Measurements from ENCODE around the gene GLTP. TPM values are rescaled to one million over a fixed set of nuclear protein-coding genes. Genes with fewer than 3 reads are reported as not detected.
A peak's percentile ranks its signal among the peaks of the same experiment; 100 is the strongest.

Gene GLTP
- total and polyA plus RNA-seq, 7 experiments from 2014 or later, result 19.2 to 36.2 (median 22.3) TPM

DNA sequence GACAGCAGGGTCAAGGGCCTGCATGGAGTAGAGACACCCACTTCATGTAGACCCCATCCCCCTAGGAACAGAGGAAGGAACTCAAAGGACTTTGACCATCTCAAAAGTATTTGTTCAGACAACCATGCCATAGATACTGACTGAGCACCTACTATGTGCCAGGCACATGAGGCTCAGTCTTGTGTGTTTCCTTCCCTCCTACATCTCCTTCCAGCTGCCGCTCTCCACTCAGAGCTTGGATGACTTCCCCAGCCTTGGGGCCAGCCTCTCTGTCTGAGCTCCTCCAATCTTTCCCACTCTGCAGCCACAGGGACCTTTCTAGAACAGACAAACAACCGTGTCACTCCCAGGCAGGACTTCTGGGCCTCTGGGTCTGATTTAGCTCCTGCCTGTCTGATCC is 49.6 kb downstream of the GLTP start:
- ChIA-PET CTCF (interaction anchor here (0.5 to 1.5 kb wide), 2 partner anchors 22 to 58 kb away, joined by 3 read pairs; no protein-coding TSS in a partner anchor), POLR2A (no interaction called here)
- Mint-ChIP-seq H3K4me1 (peaks cover 3 to 6% (median 4%) of the 10 kb centered on the region in 7 donors), H3K27ac (no peak overlapping the region), H3K9me3 (no peaks in the 10 kb centered on the region), H3K36me3 (peaks cover 0 to 4% (median 0%) of the 10 kb centered on the region in 5 donors), H3K4me3 (no peak overlapping the region), H3K27me3 (peaks cover 25 to 49% (median 30%) of the 10 kb centered on the region in 5 donors)
- Histone ChIP-seq H3K4me3 (ENCODE audit: low read length) (no peak overlapping the region), H3K27ac (ENCODE audit: low read depth, low read length) (no peak overlapping the region), H3K27me3 (ENCODE audit: control insufficient read depth in 2 of 2, insufficient read depth in 2 of 2, low read length in 2 of 2) (peaks cover 0 to 4% of the 10 kb centered on the region in 2 donors), H3K9me3 (ENCODE audit: control insufficient read depth in 2 of 3, low read length in 3 of 3) (no peaks in the 10 kb centered on the region), H3K4me1 (ENCODE audit: control insufficient read depth in 2 of 2, insufficient read depth in 2 of 2, low read length in 2 of 2) (no peaks in the 10 kb centered on the region), H3K36me3 (ENCODE audit: control insufficient read depth in 2 of 3, insufficient read depth in 3 of 3, low read length in 3 of 3) (no peaks in the 10 kb centered on the region)
- intact Hi-C loops (cut with micrococcal nuclease), result no loop called here
- no peak for DNase-seq
- ATAC-seq, result no peak

- ChIA-PET POLR2A (no interaction called here), CTCF (interaction anchor here (0.5 to 1.5 kb wide), 2 partner anchors 23 to 58 kb away, joined by 3 read pairs; no protein-coding TSS in a partner anchor)
- intact Hi-C loops (cut with micrococcal nuclease), result no loop called here
- no peak overlapping the region for H3K27ac ChIP-seq (ENCODE audit: low read depth, low read length)
- ATAC-seq (no peak), DNase-seq (no peak)
- H3K9me3 ChIP-seq (ENCODE audit: control insufficient read depth in 2 of 3, low read length in 3 of 3), result no peaks in the 10 kb centered on the region
- no peaks in the 10 kb centered on the region for H3K36me3 ChIP-seq (ENCODE audit: control insufficient read depth in 2 of 3, insufficient read depth in 3 of 3, low read length in 3 of 3)
- H3K4me3 ChIP-seq (ENCODE audit: low read length), result no peak overlapping the region
- peaks cover 25 to 48% (median 30%) of the 10 kb centered on the region in 5 donors for H3K27me3 Mint-ChIP-seq
- H3K27ac Mint-ChIP-seq, result no peak overlapping the region
- H3K36me3 Mint-ChIP-seq, result peaks cover 0 to 4% (median 0%) of the 10 kb centered on the region in 5 donors
- no peaks in the 10 kb centered on the region for H3K9me3 Mint-ChIP-seq
- H3K4me1 Mint-ChIP-seq, result peaks cover 3 to 6% (median 4%) of the 10 kb centered on the region in 7 donors
- no peaks in the 10 kb centered on the region for H3K4me1 ChIP-seq (ENCODE audit: control insufficient read depth in 2 of 2, insufficient read depth in 2 of 2, low read length in 2 of 2)
- H3K27me3 ChIP-seq (ENCODE audit: control insufficient read depth in 2 of 2, insufficient read depth in 2 of 2, low read length in 2 of 2), result peaks cover 0 to 4% of the 10 kb centered on the region in 2 donors
- H3K4me3 Mint-ChIP-seq, result no peak overlapping the region
Measured at GRCh38 chr12:109830267-109830666, 50.1 kb downstream of the GLTP start.

GRCh38 chr12:109829667-109830066 is 50.7 kb downstream of the GLTP start:
- Mint-ChIP-seq H3K4me3 (no peak overlapping the region), H3K9me3 (no peaks in the 10 kb centered on the region), H3K36me3 (peaks cover 0 to 4% (median 0%) of the 10 kb centered on the region in 5 donors), H3K4me1 (peaks cover 3 to 5% (median 4%) of the 10 kb centered on the region in 7 donors), H3K27ac (no peak overlapping the region), H3K27me3 (peaks cover 24 to 42% (median 27%) of the 10 kb centered on the region in 5 donors)
- Histone ChIP-seq H3K4me1 (ENCODE audit: control insufficient read depth in 2 of 2, insufficient read depth in 2 of 2, low read length in 2 of 2) (no peaks in the 10 kb centered on the region), H3K27ac (ENCODE audit: low read depth, low read length) (no peak overlapping the region), H3K4me3 (ENCODE audit: low read length) (no peak overlapping the region), H3K36me3 (ENCODE audit: control insufficient read depth in 2 of 3, insufficient read depth in 3 of 3, low read length in 3 of 3) (no peaks in the 10 kb centered on the region), H3K9me3 (ENCODE audit: control insufficient read depth in 2 of 3, low read length in 3 of 3) (no peaks in the 10 kb centered on the region), H3K27me3 (ENCODE audit: control insufficient read depth in 2 of 2, insufficient read depth in 2 of 2, low read length in 2 of 2) (peaks cover 0 to 4% of the 10 kb centered on the region in 2 donors)
- DNase-seq, result no peak
- intact Hi-C loops (cut with micrococcal nuclease), result no loop called here
- CTCF ChIA-PET, result interaction anchor here (1.5 kb wide), 2 partner anchors 16 to 23 kb away, joined by 3 to 6 read pairs; no protein-coding TSS in a partner anchor
- ATAC-seq, result no peak
- POLR2A ChIA-PET, result no interaction called here

- H3K4me3 Mint-ChIP-seq, result no peak overlapping the region
- H3K9me3 Mint-ChIP-seq, result no peaks in the 10 kb centered on the region
- H3K4me1 Mint-ChIP-seq, result peaks cover 3 to 5% (median 4%) of the 10 kb centered on the region in 7 donors
- Histone ChIP-seq H3K27ac (ENCODE audit: low read depth, low read length) (no peak overlapping the region), H3K36me3 (ENCODE audit: control insufficient read depth in 2 of 3, insufficient read depth in 3 of 3, low read length in 3 of 3) (no peaks in the 10 kb centered on the region), H3K4me1 (ENCODE audit: control insufficient read depth in 2 of 2, insufficient read depth in 2 of 2, low read length in 2 of 2) (no peaks in the 10 kb centered on the region), H3K27me3 (ENCODE audit: control insufficient read depth in 2 of 2, insufficient read depth in 2 of 2, low read length in 2 of 2) (peaks cover 0 to 4% of the 10 kb centered on the region in 2 donors), H3K9me3 (ENCODE audit: control insufficient read depth in 2 of 3, low read length in 3 of 3) (no peaks in the 10 kb centered on the region), H3K4me3 (ENCODE audit: low read length) (no peak overlapping the region)
- peaks cover 0 to 4% (median 0%) of the 10 kb centered on the region in 5 donors for H3K36me3 Mint-ChIP-seq
- no peak overlapping the region for H3K27ac Mint-ChIP-seq
- no peak for ATAC-seq
- ChIA-PET POLR2A (no interaction called here), CTCF (interaction anchor here (0.7 to 1.5 kb wide), 3 partner anchors 16 to 31 kb away, joined by 3 to 6 read pairs (median 4); no protein-coding TSS in a partner anchor)
- no peak for DNase-seq
- peaks cover 20 to 34% (median 23%) of the 10 kb centered on the region in 5 donors for H3K27me3 Mint-ChIP-seq
- intact Hi-C loops (cut with micrococcal nuclease), result no loop called here
Measured at GRCh38 chr12:109828754-109829511, 51.4 kb downstream of the GLTP start.

GRCh38 chr12:109827566-109828550 is 52.5 kb downstream of the GLTP start:
- no peaks in the 10 kb centered on the region for H3K9me3 Mint-ChIP-seq
- Histone ChIP-seq H3K9me3 (ENCODE audit: control insufficient read depth in 2 of 3, low read length in 3 of 3) (no peaks in the 10 kb centered on the region), H3K4me3 (ENCODE audit: low read length) (no peak overlapping the region), H3K4me1 (ENCODE audit: control insufficient read depth in 2 of 2, insufficient read depth in 2 of 2, low read length in 2 of 2) (no peaks in the 10 kb centered on the region), H3K36me3 (ENCODE audit: control insufficient read depth in 2 of 3, insufficient read depth in 3 of 3, low read length in 3 of 3) (no peaks in the 10 kb centered on the region), H3K27me3 (ENCODE audit: control insufficient read depth in 2 of 2, insufficient read depth in 2 of 2, low read length in 2 of 2) (no peaks in the 10 kb centered on the region), H3K27ac (ENCODE audit: low read depth, low read length) (no peak overlapping the region)
- POLR2A ChIA-PET, result no interaction called here
- CTCF ChIA-PET, result interaction anchor here (1.1 to 1.5 kb wide), 2 partner anchors 18 kb away, joined by 3 to 6 read pairs; no protein-coding TSS in a partner anchor
- peaks cover 0 to 4% (median 0%) of the 10 kb centered on the region in 5 donors for H3K36me3 Mint-ChIP-seq
- intact Hi-C loops (cut with micrococcal nuclease), result no loop called here
- ATAC-seq (peak; percentile 89), DNase-seq (no peak)
- no peak overlapping the region for H3K27ac Mint-ChIP-seq
- H3K4me1 Mint-ChIP-seq, result peaks cover 0 to 2% (median 0%) of the 10 kb centered on the region in 7 donors
- H3K27me3 Mint-ChIP-seq, result peaks cover 14 to 28% (median 17%) of the 10 kb centered on the region in 5 donors
- no peak overlapping the region for H3K4me3 Mint-ChIP-seq

DNA sequence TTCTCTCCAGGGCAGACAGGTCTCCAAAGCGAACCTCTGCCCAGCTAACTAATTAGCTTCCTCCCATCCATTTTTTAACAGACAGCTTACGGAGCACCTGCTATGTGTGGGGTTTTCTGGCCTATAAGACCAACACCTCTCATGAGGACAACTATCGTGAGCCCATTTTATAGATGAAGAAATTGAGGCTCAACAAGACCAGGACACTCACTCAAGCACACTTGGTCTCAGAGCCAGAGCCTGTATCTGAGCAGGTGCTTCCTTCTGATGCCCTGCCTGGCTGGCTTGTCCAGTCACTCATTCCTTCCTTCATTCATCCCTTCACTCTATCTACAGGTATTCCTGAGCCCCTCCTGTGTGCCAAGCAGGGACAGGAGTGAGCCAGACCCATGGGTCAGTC is 53.3 kb downstream of the GLTP start:
- Histone ChIP-seq H3K4me3 (ENCODE audit: low read length) (no peak overlapping the region), H3K27me3 (ENCODE audit: control insufficient read depth in 2 of 2, insufficient read depth in 2 of 2, low read length in 2 of 2) (no peaks in the 10 kb centered on the region), H3K4me1 (ENCODE audit: control insufficient read depth in 2 of 2, insufficient read depth in 2 of 2, low read length in 2 of 2) (no peaks in the 10 kb centered on the region), H3K36me3 (ENCODE audit: control insufficient read depth in 2 of 3, insufficient read depth in 3 of 3, low read length in 3 of 3) (no peaks in the 10 kb centered on the region), H3K27ac (ENCODE audit: low read depth, low read length) (no peak overlapping the region), H3K9me3 (ENCODE audit: control insufficient read depth in 2 of 3, low read length in 3 of 3) (no peaks in the 10 kb centered on the region)
- Mint-ChIP-seq H3K4me1 (peaks cover 0 to 2% (median 0%) of the 10 kb centered on the region in 7 donors), H3K4me3 (no peak overlapping the region), H3K36me3 (peaks cover 0 to 4% (median 0%) of the 10 kb centered on the region in 5 donors), H3K9me3 (no peaks in the 10 kb centered on the region), H3K27me3 (peaks cover 10 to 23% (median 17%) of the 10 kb centered on the region in 5 donors), H3K27ac (no peak overlapping the region)
- CTCF ChIA-PET, result interaction anchor here (1.1 kb wide), 1 partner anchor 18 kb away, joined by 3 read pairs; no protein-coding TSS in a partner anchor
- DNase-seq (no peak), ATAC-seq (no peak)
- POLR2A ChIA-PET, result no interaction called here
- intact Hi-C loops (cut with micrococcal nuclease), result no loop called here

All from naive thymus-derived CD4-positive, alpha-beta T cell (primary cell).